Lower leg skin (tissue), 3 donors: ENCODE results near the gene FARS2.

Experiments
- POLR2A ChIP-seq, 2 donors: fragments of 450-650 bp; IDR thresholded peaks; one replicate each; pipeline ENCODE4 v1.6.1; 2016 to 2017; ENCODE audit warnings: antibody characterized with exemption in 2 of 2, mild to moderate bottlenecking in 1 of 2, moderate library complexity in 1 of 2
- TF ChIP-seq, protein P1 (sequence below), 3 donors: fragments of 450-650 bp; IDR thresholded peaks; one replicate each; pipeline ENCODE4 v1.5.1; 2016; ENCODE audit warnings: antibody characterized with exemption in 3 of 3, mild to moderate bottlenecking in 3 of 3, moderate library complexity in 2 of 3

GRCh38 chr6:5361396-5361795 is 100.1 kb downstream of the FARS2 start:
- TF ChIP-seq, protein P1, sequence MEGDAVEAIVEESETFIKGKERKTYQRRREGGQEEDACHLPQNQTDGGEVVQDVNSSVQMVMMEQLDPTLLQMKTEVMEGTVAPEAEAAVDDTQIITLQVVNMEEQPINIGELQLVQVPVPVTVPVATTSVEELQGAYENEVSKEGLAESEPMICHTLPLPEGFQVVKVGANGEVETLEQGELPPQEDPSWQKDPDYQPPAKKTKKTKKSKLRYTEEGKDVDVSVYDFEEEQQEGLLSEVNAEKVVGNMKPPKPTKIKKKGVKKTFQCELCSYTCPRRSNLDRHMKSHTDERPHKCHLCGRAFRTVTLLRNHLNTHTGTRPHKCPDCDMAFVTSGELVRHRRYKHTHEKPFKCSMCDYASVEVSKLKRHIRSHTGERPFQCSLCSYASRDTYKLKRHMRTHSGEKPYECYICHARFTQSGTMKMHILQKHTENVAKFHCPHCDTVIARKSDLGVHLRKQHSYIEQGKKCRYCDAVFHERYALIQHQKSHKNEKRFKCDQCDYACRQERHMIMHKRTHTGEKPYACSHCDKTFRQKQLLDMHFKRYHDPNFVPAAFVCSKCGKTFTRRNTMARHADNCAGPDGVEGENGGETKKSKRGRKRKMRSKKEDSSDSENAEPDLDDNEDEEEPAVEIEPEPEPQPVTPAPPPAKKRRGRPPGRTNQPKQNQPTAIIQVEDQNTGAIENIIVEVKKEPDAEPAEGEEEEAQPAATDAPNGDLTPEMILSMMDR (IDR thresholded peaks at IDR 0.05), result no peak
- no peak for TF ChIP-seq POLR2A (IDR thresholded peaks at IDR 0.05)
